IMR-90 (cell line): ENCODE data around the gene IDH3G. TPM values are rescaled to one million over a fixed set of nuclear protein-coding genes. Genes with fewer than 3 reads are reported as not detected.
A peak's percentile ranks its signal among the peaks of the same experiment; 100 is the strongest.

Experiments used
- ATAC-seq: fragments of 200-7000 bp; cut with Tn5 transposase; 2 replicates; pipeline ENCODE4 v1.9.1; 2020; ENCODE audit warnings: low read depth, mild to moderate bottlenecking, moderate library complexity
- BruUV-seq: library from RNA; stranded (reverse); fragments of 400-500 nt; replicated peaks from 2 replicates; lab custom pipeline; 2021; lab: Mats Ljungman, UMichigan
- CTCF ChIA-PET: fragments of 300-600 bp; formaldehyde crosslinking; extraction: SDS; loops from one replicate; lab custom pipeline; 2021; ENCODE audit warnings: antibody characterized with exemption; lab: Yijun Ruan, JAX
- POLR2A ChIA-PET: fragments of 300-600 bp; sonication (Branson Sonifier 250); formaldehyde crosslinking; loops from one replicate; lab custom pipeline; 2022; ENCODE audit warnings: antibody characterized with exemption; ENCODE audit not compliant: unreplicated experiment; lab: Charles Lee
- DNase-seq: peaks from one replicate; pipeline ENCODE4 v3.0.0; 2013
- H2AFZ ChIP-seq: replicated peaks from 2 replicates; pipeline ENCODE3; 2013; ENCODE audit warnings: low read length, mild to moderate bottlenecking; ENCODE audit not compliant: poor library complexity
- H2AK5ac ChIP-seq: 2 replicates; pipeline ENCODE4 v1.6.1; 2013; ENCODE audit warnings: low read depth, low read length, inconsistent platforms
- H2AK9ac ChIP-seq: replicated peaks from 2 replicates; pipeline ENCODE3; 2013; ENCODE audit warnings: mild to moderate bottlenecking, low read depth, low read length, moderate library complexity; ENCODE audit not compliant: poor library complexity
- H2BK120ac ChIP-seq: 2 replicates; pipeline ENCODE4 v1.6.1; 2013; ENCODE audit warnings: low read depth, low read length, inconsistent platforms
- H2BK15ac ChIP-seq: 3 replicates; pipeline ENCODE4 v1.6.1; 2013; ENCODE audit warnings: low read depth, low read length, inconsistent platforms
- H2BK20ac ChIP-seq: 2 replicates; pipeline ENCODE4 v1.6.1; 2013; ENCODE audit warnings: low read depth, mild to moderate bottlenecking, inconsistent platforms, low read length, moderate library complexity
- H2BK5ac ChIP-seq: 2 replicates; pipeline ENCODE4 v1.6.1; 2013; ENCODE audit warnings: mild to moderate bottlenecking, low read depth, low read length, inconsistent platforms; ENCODE audit not compliant: poor library complexity, severe bottlenecking
- H3K14ac ChIP-seq: replicated peaks from 2 replicates; pipeline ENCODE4 v1.6.1; 2013; ENCODE audit warnings: low read depth, low read length, inconsistent platforms
- H3K18ac ChIP-seq: 2 replicates; pipeline ENCODE4 v1.6.1; 2013; ENCODE audit warnings: low read depth, low read length, control low read depth
- H3K23ac ChIP-seq: 2 replicates; pipeline ENCODE4 v1.6.1; 2013; ENCODE audit warnings: low read depth, low read length, inconsistent platforms
- H3K27ac ChIP-seq: 2 replicates; pipeline ENCODE4 v1.5.1; 2013; ENCODE audit warnings: mild to moderate bottlenecking, control low read depth, low read length; ENCODE audit not compliant: insufficient read depth
- H3K27me3 ChIP-seq: 2 replicates; pipeline ENCODE4 v1.6.1; 2013; ENCODE audit warnings: low read length; ENCODE audit not compliant: control insufficient read depth, insufficient read depth
- H3K36me3 ChIP-seq: 2 replicates; pipeline ENCODE4 v1.6.1; 2013; ENCODE audit warnings: low read length, mixed read lengths; ENCODE audit not compliant: control insufficient read depth, insufficient read depth
- H3K4ac ChIP-seq: 2 replicates; pipeline ENCODE4 v1.6.1; 2013; ENCODE audit warnings: low read depth, low read length, inconsistent platforms
- H3K4me1 ChIP-seq: 2 replicates; pipeline ENCODE4 v1.6.1; 2013; ENCODE audit warnings: low read length, mixed read lengths; ENCODE audit not compliant: control insufficient read depth, insufficient read depth
- H3K4me2 ChIP-seq: 2 replicates; pipeline ENCODE4 v1.6.1; 2013; ENCODE audit warnings: low read depth, mild to moderate bottlenecking, control low read depth, low read length, moderate library complexity
- H3K4me3 ChIP-seq: 2 replicates; pipeline ENCODE4 v1.5.1; 2013; ENCODE audit warnings: low read depth, mild to moderate bottlenecking, control low read depth, low read length, moderate library complexity; ENCODE audit not compliant: insufficient read depth
- H3K56ac ChIP-seq: 2 replicates; pipeline ENCODE4 v1.6.1; 2013; ENCODE audit warnings: low read length, inconsistent platforms; ENCODE audit not compliant: insufficient read depth; ENCODE audit errors: extremely low read depth
- H3K79me1 ChIP-seq, 2 experiments: 2 replicates each; pipeline ENCODE4 v1.6.1; 2013; ENCODE audit warnings: low read length in 2 of 2, inconsistent platforms in 1 of 2, low read depth in 1 of 2
- H3K9ac ChIP-seq: 2 replicates; pipeline ENCODE4 v1.6.1; 2013; ENCODE audit warnings: low read depth, low read length, control low read depth
- H3K9me1 ChIP-seq: 2 replicates; pipeline ENCODE4 v1.6.1; 2013; ENCODE audit warnings: low read length, inconsistent platforms; ENCODE audit not compliant: insufficient read depth
- H3K9me3 ChIP-seq: 2 replicates; pipeline ENCODE4 v1.6.1; 2013; ENCODE audit warnings: low read length; ENCODE audit not compliant: control insufficient read depth, insufficient read depth
- H4K20me1 ChIP-seq: 2 replicates; pipeline ENCODE4 v1.6.1; 2013; ENCODE audit warnings: low read length, inconsistent platforms; ENCODE audit not compliant: insufficient read depth
- H4K5ac ChIP-seq: 2 replicates; pipeline ENCODE4 v1.6.1; 2013; ENCODE audit warnings: mild to moderate bottlenecking, low read depth, low read length, control low read depth
- H4K8ac ChIP-seq, 2 experiments: 2 replicates each; pipeline ENCODE4 v1.6.1; 2013; ENCODE audit warnings: low read depth in 2 of 2, low read length in 2 of 2, control low read depth in 1 of 2, inconsistent platforms in 1 of 2
- H4K91ac ChIP-seq: 2 replicates; pipeline ENCODE4 v1.6.1; 2013; ENCODE audit warnings: low read depth, low read length, inconsistent platforms; ENCODE audit not compliant: insufficient read depth
- BHLHE40 ChIP-seq: fragments of 150-350 bp; IDR thresholded peaks from 2 replicates; pipeline ENCODE4 v1.6.1; 2016; ENCODE audit warnings: mild to moderate bottlenecking, low read depth, low read length
- RFX5 ChIP-seq: IDR thresholded peaks from 2 replicates; pipeline ENCODE4 v1.8.0; 2012; ENCODE audit warnings: low read depth, mild to moderate bottlenecking, low read length, moderate library complexity
- SMC3 ChIP-seq: fragments of 150-350 bp; IDR thresholded peaks from 2 replicates; pipeline ENCODE4 v1.6.1; 2016; ENCODE audit warnings: low read depth, mild to moderate bottlenecking, antibody characterized with exemption, low read length, moderate library complexity
- WGBS, 2 experiments: methylation state at CpG; one replicate each; pipeline versions ENCODE4 v1.1.5 to v1.1.7; 2013; ENCODE audit warnings: missing lambda C conversion rate in 2 of 2; ENCODE audit not compliant: insufficient read length in 1 of 2; ENCODE audit errors: extremely low coverage in 2 of 2; 5-methylcytosine and 5-hydroxymethylcytosine counted together
- dilution Hi-C: fragments of 300-500 bp; cut with HindIII; formaldehyde crosslinking; loops from one replicate; pipeline ENCODE4 v1.14.3; 2018; ENCODE audit warnings: low sequenced_read_pairs; ENCODE audit not compliant: unreplicated experiment
- in situ Hi-C: fragments of 300-500 bp; cut with MboI; formaldehyde crosslinking; loops from 3 replicates; pipeline ENCODE4 v1.14.3; 2019; ENCODE audit warnings: low sequenced_read_pairs, inconsistent platforms, mixed read lengths
- intact Hi-C: fragments of 100-400 bp; cut with micrococcal nuclease; formaldehyde crosslinking; loops from 2 replicates; pipeline ENCODE4 v1.10.0; 2022
- polyA plus RNA-seq, 3 experiments: library from polyadenylated mRNA; depleted of rRNA; stranded (reverse); fragments of >200 nt; gene quantifications; 2 replicates each; pipeline ENCODE4 v1.2.3, GENCODE V29; 2012; ENCODE audit warnings: low replicate concordance in 1 of 3
- total RNA-seq: library from RNA; depleted of rRNA; stranded (reverse); fragments of >200 nt; gene quantifications from 2 replicates; pipeline ENCODE4 v1.2.3, GENCODE V29; 2012

IDH3G gene
- total and polyA plus RNA-seq, 2 of the 4 experiments (the other 2 are of a cell fraction) = 79.4 to 85.7 TPM

DNA sequence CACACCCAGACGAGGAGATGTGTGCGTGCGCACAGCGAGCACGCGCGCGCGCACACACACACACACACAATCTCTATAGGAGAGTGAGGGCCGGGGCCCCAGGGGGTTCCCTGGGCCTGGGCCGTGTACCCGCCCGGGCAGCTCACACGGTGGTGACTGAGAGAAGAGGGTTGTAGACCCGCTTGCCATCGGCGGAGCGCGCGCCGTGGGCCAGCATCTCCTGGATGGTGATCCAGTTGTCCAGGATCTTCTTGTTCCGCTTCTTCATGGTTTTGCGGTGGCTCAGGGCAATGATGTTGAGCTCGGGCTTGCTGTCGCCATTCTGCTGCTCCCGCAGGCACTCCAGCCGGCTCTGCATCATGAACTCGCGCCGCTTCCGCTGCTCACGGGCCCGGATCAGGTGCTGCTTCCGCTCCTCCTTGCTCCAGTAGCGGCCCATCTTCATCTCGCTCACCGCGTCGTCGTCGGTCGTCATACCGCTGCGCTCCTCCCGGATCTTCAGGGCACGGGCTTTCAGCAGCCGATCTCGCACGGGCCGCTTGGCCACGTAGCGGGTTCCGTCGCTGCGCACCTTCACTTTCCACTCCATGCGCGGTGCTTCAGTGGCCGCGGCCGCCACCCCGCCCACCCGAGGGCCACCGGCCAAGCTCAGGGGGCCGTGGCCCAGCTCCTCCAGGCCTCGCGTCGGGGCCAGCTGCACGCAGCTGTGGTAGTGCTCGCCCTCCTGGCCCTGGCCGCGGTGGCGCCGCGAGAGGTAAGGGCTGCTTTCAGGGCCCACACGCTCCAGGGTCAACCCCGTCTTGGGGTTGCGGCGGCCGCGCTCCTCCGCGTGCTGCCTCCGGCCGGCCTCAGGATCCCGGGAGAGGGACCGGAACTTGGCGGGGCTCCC is 9.3 kb upstream of the IDH3G start (continued):
- no peak for TF ChIP-seq RFX5

DNA sequence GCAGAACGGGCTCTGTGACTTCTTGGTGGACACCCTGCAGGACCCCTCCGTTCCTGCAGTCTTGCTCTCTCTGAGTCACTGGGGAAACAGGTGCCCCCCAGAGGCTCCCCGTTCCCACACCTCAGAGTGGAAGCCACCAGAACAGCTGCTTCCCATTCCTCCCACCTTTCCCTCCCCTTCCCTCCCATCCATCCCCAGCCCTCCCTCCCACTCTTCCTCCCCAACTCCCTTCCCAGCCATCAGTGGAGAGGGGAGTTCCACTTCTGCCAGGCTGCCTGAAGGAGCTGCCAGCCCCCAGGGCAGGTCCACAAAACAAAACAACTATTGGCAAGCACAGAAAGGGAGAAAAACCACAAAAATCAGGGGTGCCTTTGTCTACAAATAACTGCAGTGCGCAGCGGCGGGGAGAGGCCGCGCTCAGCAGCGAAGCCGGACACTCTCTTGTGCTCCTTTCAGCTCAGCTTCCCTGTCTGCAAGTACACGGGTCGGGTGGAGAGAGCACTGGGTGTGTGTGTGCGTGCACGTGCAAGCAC is 8.4 kb upstream of the IDH3G start:
- no peaks in the 10 kb centered on the region for H4K20me1 ChIP-seq
- dilution Hi-C loops (no loop called here), intact Hi-C loops (no loop called here), in situ Hi-C loops (no loop called here)
- no peak overlapping the region for H2BK5ac ChIP-seq
- H4K91ac ChIP-seq = no peak overlapping the region
- H3K36me3 ChIP-seq = peaks cover 10% of the 10 kb centered on the region
- H4K8ac ChIP-seq = no peak overlapping the region
- no peak overlapping the region for H4K5ac ChIP-seq
- H3K79me1 ChIP-seq = no peaks in the 10 kb centered on the region
- no peak overlapping the region for H2BK120ac ChIP-seq
- no peaks in the 10 kb centered on the region for H3K4me1 ChIP-seq
- DNase-seq (no peak), ATAC-seq (no peak)
- H2BK15ac ChIP-seq = no peak overlapping the region
- WGBS, 2 experiments = 54% methylated on average over 5 of the region's 14 CpGs; no CpG with 5 or more reads in 1 of the 2 experiments
- ChIA-PET CTCF (no interaction called here), POLR2A (no interaction called here)
- peaks cover 2% of the 10 kb centered on the region; the same call in 1 of the 2 replicates for H3K9me3 ChIP-seq
- no peak overlapping the region for H3K9ac ChIP-seq
- no peaks in the 10 kb centered on the region for H3K9me1 ChIP-seq
- TF ChIP-seq SMC3 (no peak), BHLHE40 (0 out of 2 replicates have a peak, but pooled peaks have one; percentile 14)
- no peak overlapping the region for H3K23ac ChIP-seq
- BruUV-seq = no TSS peak
- H2BK20ac ChIP-seq = no peak overlapping the region
- H3K18ac ChIP-seq = no peak overlapping the region
- H3K4ac ChIP-seq = no peak overlapping the region
- H3K56ac ChIP-seq = no peak overlapping the region
- no peaks in the 10 kb centered on the region; the same call in 1 of the 2 replicates for H3K27me3 ChIP-seq
- H2AK9ac ChIP-seq = no peak overlapping the region
- H2AK5ac ChIP-seq = no peak overlapping the region
- no peak overlapping the region for H3K14ac ChIP-seq
- no peak overlapping the region for H3K4me2 ChIP-seq
- no peak overlapping the region for H2AFZ ChIP-seq
- no peak overlapping the region for H3K4me3 ChIP-seq
- H3K27ac ChIP-seq = no peak overlapping the region
